NCI-H510A treated with DMSO at 0.1 percent for 48 hours (cell line): Measurements from ENCODE around the gene FNDC10.

Experiments used
- DNase-seq: peaks from one replicate; lab custom pipeline; 2025; lab: John Stamatoyannopoulos, UW

FNDC10 gene

GRCh38 chr1:1627829-1628753, 28.2 kb upstream of the FNDC10 start:
- no peak for DNase-seq

DNA sequence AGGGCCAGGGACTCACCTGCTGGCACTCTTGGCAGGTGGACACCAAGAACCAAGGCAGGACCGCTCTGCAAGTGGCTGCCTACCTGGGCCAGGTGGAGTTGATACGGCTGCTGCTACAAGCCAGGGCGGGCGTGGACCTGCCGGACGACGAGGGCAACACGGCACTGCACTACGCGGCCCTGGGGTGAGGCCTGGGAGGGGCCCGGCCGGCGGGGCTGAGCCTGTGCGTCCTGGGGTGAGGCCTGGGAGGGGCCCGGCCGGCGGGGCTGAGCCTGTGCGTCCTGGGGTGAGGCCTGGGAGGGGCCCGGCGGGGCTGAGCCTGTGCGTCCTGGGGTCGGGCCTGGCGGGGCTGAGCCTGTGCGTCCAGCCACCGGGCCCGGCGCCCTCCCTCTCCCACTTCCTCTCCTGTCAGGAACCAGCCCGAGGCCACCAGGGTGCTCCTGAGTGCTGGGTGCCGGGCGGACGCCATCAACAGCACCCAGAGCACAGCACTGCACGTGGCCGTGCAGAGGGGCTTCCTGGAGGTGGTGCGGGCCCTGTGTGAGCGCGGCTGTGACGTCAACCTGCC, 27.4 kb upstream of the FNDC10 start:
- no peak for DNase-seq

DNA sequence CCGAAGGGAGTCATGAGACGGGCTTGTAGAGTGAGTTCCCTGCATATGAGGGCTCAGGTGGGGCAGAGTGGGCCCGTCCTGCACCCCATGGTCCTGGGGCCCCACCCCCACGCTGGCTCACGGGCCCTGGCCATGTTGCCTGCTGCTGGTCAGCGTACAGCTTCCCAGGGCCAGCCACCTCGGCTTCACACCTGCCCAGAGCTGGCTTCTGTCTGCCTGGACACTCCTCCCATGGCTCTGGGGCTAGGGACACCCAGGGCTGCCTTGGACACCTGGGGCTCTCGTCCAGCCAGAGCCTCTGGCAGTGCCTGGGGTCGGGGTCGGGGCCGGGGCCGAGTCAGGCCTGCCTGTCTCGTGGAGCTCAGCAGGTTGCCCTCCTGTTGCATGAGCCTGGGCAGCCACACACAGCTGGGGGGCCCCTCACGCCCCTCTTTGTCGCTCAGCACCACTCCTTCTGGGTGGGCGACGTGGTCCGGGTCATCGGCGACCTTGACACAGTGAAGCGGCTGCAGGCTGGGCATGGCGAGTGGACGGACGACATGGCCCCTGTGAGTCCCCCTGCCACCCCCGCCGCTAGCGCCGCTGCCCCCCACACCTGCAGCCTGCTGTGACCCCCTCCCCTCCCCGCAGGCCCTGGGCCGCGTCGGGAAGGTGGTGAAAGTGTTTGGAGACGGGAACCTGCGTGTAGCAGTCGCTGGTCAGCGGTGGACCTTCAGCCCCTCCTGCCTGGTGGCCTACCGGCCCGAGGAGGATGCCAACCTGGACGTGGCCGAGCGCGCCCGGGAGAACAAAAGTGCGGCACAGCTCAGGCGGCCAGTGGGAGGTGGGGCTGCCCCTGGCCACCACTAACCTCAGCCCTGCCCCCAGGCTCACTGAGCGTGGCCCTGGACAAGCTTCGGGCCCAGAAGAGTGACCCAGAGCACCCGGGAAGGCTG, 26.5 kb upstream of the FNDC10 start:
- no peak for DNase-seq

GRCh38 chr1:1625824-1626206, 25.9 kb upstream of the FNDC10 start:
- no peak for DNase-seq

- DNase-seq: no peak
Observed at GRCh38 chr1:1625404-1625775, 25.5 kb upstream of the FNDC10 start.

DNA sequence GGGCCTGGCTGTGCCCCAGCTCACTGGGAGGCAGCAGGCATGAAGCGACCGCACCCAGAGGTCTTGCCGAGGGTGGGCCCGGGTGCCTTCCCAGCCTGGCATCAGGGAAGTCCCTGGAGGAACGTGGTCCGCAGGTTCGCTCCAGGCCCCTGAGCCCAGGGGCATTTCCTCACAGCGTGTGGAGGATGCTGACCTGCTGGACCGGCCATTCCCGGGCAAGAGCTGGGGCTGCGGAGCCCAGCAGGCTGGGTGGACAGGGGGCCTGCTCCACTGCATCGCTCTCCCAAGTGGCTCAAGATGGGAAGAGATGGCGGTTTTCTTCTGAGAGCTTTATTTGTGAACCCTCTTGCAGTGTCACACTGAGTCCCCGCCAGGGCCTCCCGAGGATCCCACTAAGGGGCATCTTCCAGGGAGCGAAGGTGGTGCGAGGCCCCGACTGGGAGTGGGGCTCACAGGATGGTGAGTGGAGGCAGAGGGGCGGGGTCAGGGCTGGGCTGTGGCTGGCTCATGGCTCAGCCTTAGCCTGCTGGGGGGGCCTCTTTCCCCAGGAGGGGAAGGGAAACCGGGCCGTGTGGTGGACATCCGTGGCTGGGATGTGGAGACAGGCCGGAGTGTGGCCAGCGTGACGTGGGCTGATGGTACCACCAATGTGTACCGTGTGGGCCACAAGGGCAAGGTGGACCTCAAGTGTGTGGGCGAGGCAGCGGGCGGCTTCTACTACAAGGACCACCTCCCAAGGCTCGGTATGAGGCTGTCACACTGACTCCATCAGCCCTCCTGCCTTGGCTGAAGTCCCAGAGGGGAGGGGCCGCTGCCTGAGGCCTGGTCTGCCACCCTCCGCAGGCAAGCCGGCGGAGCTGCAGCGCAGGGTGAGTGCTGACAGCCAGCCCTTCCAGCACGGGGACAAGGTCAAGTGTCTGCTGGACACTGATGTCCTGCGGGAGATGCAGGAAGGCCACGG, 24.8 kb upstream of the FNDC10 start:
- DNase-seq: no peak

DNA sequence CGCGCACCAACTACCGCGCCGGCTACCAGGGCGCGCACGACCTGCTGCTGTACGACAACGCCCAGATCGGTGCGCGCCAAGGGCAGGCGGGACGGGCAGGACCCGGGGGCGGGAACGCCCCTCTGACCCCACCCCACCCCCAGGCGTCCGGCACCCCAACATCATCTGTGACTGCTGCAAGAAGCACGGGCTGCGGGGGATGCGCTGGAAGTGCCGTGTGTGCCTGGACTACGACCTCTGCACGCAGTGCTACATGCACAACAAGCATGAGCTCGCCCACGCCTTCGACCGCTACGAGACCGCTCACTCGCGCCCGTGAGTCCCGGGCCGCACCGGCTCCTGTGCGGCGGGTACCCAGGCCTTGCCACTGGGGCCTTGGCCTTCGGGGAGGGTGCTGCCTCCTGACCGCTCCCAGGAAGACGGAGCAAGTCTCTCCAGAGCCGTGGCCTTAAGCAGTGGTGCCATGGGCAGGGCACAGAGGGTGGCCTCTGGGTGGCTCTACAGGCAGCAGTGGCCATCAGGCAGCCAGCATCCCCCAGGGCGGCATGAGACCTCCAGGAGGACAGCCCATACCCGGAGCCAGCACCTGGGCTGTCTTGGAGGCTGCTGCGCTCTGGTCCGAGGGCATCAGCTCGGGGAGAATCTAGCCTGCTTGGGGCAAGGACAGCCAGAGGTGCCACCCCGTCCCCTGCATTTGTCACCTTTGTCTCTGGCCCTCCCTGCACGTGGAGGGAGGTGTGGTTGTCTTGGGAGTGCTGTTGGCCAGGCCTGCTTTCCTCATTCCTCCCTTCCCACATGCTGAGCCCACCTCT, 23.9 kb upstream of the FNDC10 start:
- DNase-seq: no peak

DNA sequence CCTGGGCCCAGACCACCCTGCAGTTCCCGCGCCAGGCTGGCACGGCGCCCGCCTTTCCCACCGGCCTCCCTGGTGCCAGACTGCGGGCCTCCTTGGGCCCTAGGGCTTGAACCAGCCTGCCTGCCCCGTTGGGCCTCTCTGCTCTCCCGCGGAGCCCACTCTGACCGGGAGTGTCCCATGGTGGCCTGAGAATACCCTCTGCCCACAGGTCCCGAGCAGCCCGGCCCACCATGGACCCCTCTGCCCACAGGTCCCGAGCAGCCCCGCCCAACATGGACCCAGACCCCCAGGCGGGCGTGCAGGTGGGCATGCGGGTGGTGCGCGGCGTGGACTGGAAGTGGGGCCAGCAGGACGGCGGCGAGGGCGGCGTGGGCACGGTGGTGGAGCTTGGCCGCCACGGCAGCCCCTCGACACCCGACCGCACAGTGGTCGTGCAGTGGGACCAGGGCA, 23.3 kb upstream of the FNDC10 start:
- no peak for DNase-seq

DNA sequence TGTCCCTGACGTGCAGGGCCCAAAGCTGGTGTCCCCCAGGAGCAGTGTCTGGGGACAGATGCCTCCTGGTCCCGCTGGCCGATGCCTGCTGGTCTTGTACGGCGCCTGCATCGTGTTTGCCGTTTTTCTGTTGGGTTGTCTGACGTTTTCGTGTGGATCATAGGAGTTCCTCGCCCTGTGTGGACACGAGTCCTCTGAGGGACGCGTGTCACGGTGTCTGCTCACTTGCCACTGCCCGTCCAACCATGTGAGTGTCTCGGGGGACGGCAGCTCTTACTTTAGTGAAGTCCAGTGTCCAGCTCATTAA, 22.8 kb upstream of the FNDC10 start:
- DNase-seq: no peak

DNA sequence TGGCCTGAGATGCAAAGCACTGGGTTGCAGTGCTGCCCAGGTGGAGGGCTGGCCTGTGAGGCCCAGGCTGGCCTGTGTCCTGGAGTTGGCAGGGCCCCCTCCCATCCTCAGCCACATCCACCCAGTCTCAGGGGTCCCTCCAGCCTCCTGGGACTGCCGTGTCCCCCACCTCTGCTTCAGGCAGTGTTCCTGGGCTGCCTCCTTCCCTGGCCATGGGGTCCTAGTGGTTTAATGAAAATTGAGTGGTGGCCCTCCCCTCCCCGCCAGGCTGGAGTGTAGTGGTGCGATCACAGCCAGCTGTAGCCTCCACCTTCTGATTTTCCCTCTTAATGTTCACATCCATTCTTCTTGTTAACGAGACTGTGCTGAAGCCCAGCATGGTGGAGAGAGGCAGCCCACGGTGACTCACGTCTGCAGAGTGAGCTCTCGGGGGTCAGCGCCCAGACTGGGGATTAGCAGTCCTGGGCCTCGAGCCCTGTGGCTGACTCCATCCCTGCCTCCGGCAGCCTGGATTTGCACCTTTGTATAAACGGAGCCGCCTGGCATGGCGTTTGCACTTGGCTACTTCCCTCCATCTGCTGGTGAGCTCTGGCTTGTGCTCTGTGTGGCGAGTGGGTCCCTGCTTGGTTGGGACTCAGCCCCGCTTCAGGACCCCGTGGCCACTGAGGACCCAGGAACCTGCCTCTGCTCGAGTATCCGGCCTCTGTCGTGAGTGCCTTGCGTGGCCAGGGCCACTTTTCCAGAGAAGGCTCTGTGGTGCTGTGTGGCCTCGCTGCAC, 22.3 kb upstream of the FNDC10 start:
- DNase-seq: no peak

GRCh38 chr1:1621173-1622009, 21.5 kb upstream of the FNDC10 start:
- no peak for DNase-seq

GRCh38 chr1:1620433-1621139, 20.7 kb upstream of the FNDC10 start:
- no peak for DNase-seq

DNA sequence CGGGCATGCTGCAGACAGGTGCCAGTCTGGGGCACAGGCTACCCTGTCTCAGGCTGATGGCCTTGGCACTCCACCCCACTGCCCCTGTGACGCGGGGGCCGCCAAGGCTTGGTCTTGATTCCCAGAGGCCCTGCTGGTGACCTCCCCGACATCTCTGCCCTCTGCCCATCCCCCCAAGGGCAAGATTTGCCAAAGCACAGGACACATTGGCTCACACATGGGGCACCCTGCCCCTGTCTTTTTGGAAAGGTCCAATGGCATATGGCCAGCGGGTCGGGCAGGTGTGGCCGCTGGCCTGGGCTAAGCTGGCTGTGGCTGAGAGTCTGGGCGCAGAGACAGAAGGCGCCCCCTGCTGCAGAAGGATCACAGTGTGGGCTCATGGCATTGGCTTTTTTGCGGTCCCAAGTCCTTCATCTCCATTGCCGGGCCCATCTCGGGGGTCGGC, 20.0 kb upstream of the FNDC10 start:
- no peak for DNase-seq

GRCh38 chr1:1618396-1619068, 18.6 kb upstream of the FNDC10 start:
- DNase-seq: no peak

GRCh38 chr1:1617925-1618324, 18.0 kb upstream of the FNDC10 start:
- no peak for DNase-seq

- DNase-seq: no peak
Observed at GRCh38 chr1:1617516-1617915, 17.6 kb upstream of the FNDC10 start.

- no peak for DNase-seq
Observed at GRCh38 chr1:1616838-1617237, 16.9 kb upstream of the FNDC10 start.
